H9 (cell line): ENCODE measurements around the gene CD48. TPM values are rescaled to one million over a fixed set of nuclear protein-coding genes. Genes with fewer than 3 reads are reported as not detected.

Experiments
- DNase-seq: peaks from one replicate; pipeline ENCODE4 v3.0.0-alpha.2; 2017
- H2AFZ ChIP-seq: one replicate; pipeline ENCODE4 v1.6.1; 2013; ENCODE audit warnings: mild to moderate bottlenecking, low read length, control low read depth, moderate library complexity
- H2AK5ac ChIP-seq: 2 replicates; pipeline ENCODE4 v1.6.1; 2013; ENCODE audit warnings: low read length, control low read depth, mixed read lengths; ENCODE audit not compliant: insufficient read length
- H2BK120ac ChIP-seq: one replicate; pipeline ENCODE4 v1.6.1; 2013; ENCODE audit warnings: low read depth, mild to moderate bottlenecking, low read length, control low read depth, inconsistent platforms; ENCODE audit not compliant: poor library complexity, severe bottlenecking
- H2BK12ac ChIP-seq: 2 replicates; pipeline ENCODE4 v1.6.1; 2013; ENCODE audit warnings: low read length, control low read depth, mixed read lengths, low read depth; ENCODE audit not compliant: insufficient read length
- H2BK15ac ChIP-seq: 2 replicates; pipeline ENCODE4 v1.6.1; 2013; ENCODE audit warnings: low read depth, low read length, control low read depth
- H2BK20ac ChIP-seq: one replicate; pipeline ENCODE4 v1.6.1; 2013; ENCODE audit warnings: low read depth, mild to moderate bottlenecking, low read length, control low read depth, inconsistent platforms; ENCODE audit not compliant: poor library complexity, severe bottlenecking
- H2BK5ac ChIP-seq: 2 replicates; pipeline ENCODE4 v1.6.1; 2013; ENCODE audit warnings: low read length, control low read depth, mixed read lengths; ENCODE audit not compliant: insufficient read length
- H3K14ac ChIP-seq: 2 replicates; pipeline ENCODE4 v1.6.1; 2013; ENCODE audit warnings: low read length, control low read depth; ENCODE audit not compliant: insufficient read depth
- H3K18ac ChIP-seq: 2 replicates; pipeline ENCODE4 v1.6.1; 2013; ENCODE audit warnings: low read depth, mild to moderate bottlenecking, mixed read lengths, low read length, control low read depth; ENCODE audit not compliant: insufficient read length
- H3K23ac ChIP-seq: 2 replicates; pipeline ENCODE4 v1.6.1; 2013; ENCODE audit warnings: low read length, control low read depth, mixed read lengths, low read depth; ENCODE audit not compliant: insufficient read length
- H3K23me2 ChIP-seq: 2 replicates; pipeline ENCODE4 v1.6.1; 2013; ENCODE audit warnings: low read depth, mild to moderate bottlenecking, mixed read lengths, low read length, control low read depth; ENCODE audit not compliant: insufficient read length, poor library complexity, severe bottlenecking
- H3K27ac ChIP-seq: 2 replicates; pipeline ENCODE4 v1.5.1; 2013; ENCODE audit warnings: low read length, control low read depth, mixed read lengths, low read depth; ENCODE audit not compliant: insufficient read length
- H3K27me3 ChIP-seq: 2 replicates; pipeline ENCODE4 v1.6.1; 2013; ENCODE audit warnings: low read length, control low read depth, inconsistent platforms; ENCODE audit not compliant: insufficient read depth
- H3K4ac ChIP-seq: 2 replicates; pipeline ENCODE4 v1.6.1; 2013; ENCODE audit warnings: low read depth, mild to moderate bottlenecking, control low read depth, inconsistent platforms, low read length, moderate library complexity
- H3K4me1 ChIP-seq: 2 replicates; pipeline ENCODE4 v1.6.1; 2013; ENCODE audit warnings: low read length, control low read depth, inconsistent platforms; ENCODE audit not compliant: insufficient read depth
- H3K4me2 ChIP-seq: 2 replicates; pipeline ENCODE4 v1.6.1; 2013; ENCODE audit warnings: low read length, control low read depth, mixed read lengths; ENCODE audit not compliant: insufficient read length, insufficient read depth
- H3K56ac ChIP-seq: 2 replicates; pipeline ENCODE4 v1.6.1; 2013; ENCODE audit warnings: low read depth, mild to moderate bottlenecking, mixed read lengths, low read length, control low read depth; ENCODE audit not compliant: insufficient read length
- H3K79me1 ChIP-seq: 2 replicates; pipeline ENCODE4 v1.6.1; 2013; ENCODE audit warnings: low read depth, mild to moderate bottlenecking, moderate library complexity, low read length, control low read depth, inconsistent platforms; ENCODE audit not compliant: insufficient read depth, poor library complexity, severe bottlenecking
- H3K79me2 ChIP-seq: 2 replicates; pipeline ENCODE4 v1.6.1; 2013; ENCODE audit warnings: low read length, control low read depth, inconsistent platforms; ENCODE audit not compliant: insufficient read depth
- H3K9ac ChIP-seq: 2 replicates; pipeline ENCODE4 v1.6.1; 2013; ENCODE audit warnings: low read length, control low read depth, mixed read lengths; ENCODE audit not compliant: insufficient read length; ENCODE audit errors: extremely low read depth
- H3K9me3 ChIP-seq: one replicate; pipeline ENCODE4 v1.6.1; 2013; ENCODE audit warnings: low read depth, low read length, inconsistent platforms; ENCODE audit not compliant: control insufficient read depth
- H3T11ph ChIP-seq: one replicate; pipeline ENCODE4 v1.6.1; 2013; ENCODE audit warnings: mild to moderate bottlenecking, low read length, control low read depth, inconsistent platforms
- H4K20me1 ChIP-seq: one replicate; pipeline ENCODE4 v1.6.1; 2013; ENCODE audit not compliant: control insufficient read depth, insufficient read length, insufficient read depth
- H4K5ac ChIP-seq: 2 replicates; pipeline ENCODE4 v1.6.1; 2013; ENCODE audit warnings: low read depth, mild to moderate bottlenecking, mixed read lengths, low read length, control low read depth; ENCODE audit not compliant: insufficient read length
- H4K8ac ChIP-seq: replicated peaks from 2 replicates; pipeline ENCODE4 v1.6.1; 2013; ENCODE audit warnings: low read length, control low read depth, mixed read lengths, low read depth; ENCODE audit not compliant: insufficient read length
- H4K91ac ChIP-seq: 2 replicates; pipeline ENCODE4 v1.6.1; 2013; ENCODE audit warnings: low read depth, mild to moderate bottlenecking, moderate library complexity, mixed read lengths, low read length, control low read depth; ENCODE audit not compliant: insufficient read length
- H3K27ac Mint-ChIP-seq, 3 experiments: 2 replicates in 2 of 3; 3 replicates in 1 of 3; pipeline ENCODE4 v1.8.0; 2020 to 2021; ENCODE audit warnings: mixed read lengths in 3 of 3, mild to moderate bottlenecking in 1 of 3, moderate library complexity in 1 of 3
- H3K27me3 Mint-ChIP-seq: 2 replicates; pipeline ENCODE4 v1.8.0; 2021; ENCODE audit warnings: low read depth, mild to moderate bottlenecking, moderate library complexity, mixed read lengths
- H3K36me3 Mint-ChIP-seq, 3 experiments: 2 replicates in 2 of 3; 3 replicates in 1 of 3; pipeline ENCODE4 v1.8.0; 2020 to 2021; ENCODE audit warnings: low read depth in 3 of 3, mixed read lengths in 3 of 3; ENCODE audit not compliant: insufficient read depth in 1 of 3
- H3K4me1 Mint-ChIP-seq, 2 experiments: 2 replicates each; pipeline ENCODE4 v1.8.0; 2020; ENCODE audit warnings: mixed read lengths in 2 of 2
- H3K4me3 Mint-ChIP-seq, 2 experiments: 2 replicates in 1 of 2; 3 replicates in 1 of 2; pipeline ENCODE4 v1.8.0; 2020 to 2021; ENCODE audit warnings: mild to moderate bottlenecking in 2 of 2, mixed read lengths in 2 of 2, moderate library complexity in 1 of 2
- H3K9me3 Mint-ChIP-seq, 2 experiments: 2 replicates in 1 of 2; 3 replicates in 1 of 2; pipeline ENCODE4 v1.8.0; 2020; ENCODE audit warnings: mild to moderate bottlenecking in 2 of 2, mixed read lengths in 2 of 2, moderate library complexity in 1 of 2
- CTCF ChIP-seq: fragments of 200-600 bp; sonication (generic); conservative IDR thresholded peaks from 3 replicates; pipeline ENCODE4 v1.8.0; 2021; ENCODE audit warnings: antibody characterized with exemption, mild to moderate bottlenecking
- WGBS: extraction: QIAGEN DNeasy Blood & Tissue Kit; methylation state at CpG from one replicate; pipeline ENCODE4 v1.1.7; 2013; ENCODE audit warnings: missing lambda C conversion rate, low lambda C conversion rate, mixed read lengths; ENCODE audit not compliant: insufficient read length; ENCODE audit errors: extremely low coverage; 5-methylcytosine and 5-hydroxymethylcytosine counted together
- total RNA-seq: library from RNA; stranded (reverse); gene quantifications from 2 replicates; pipeline ENCODE4 v1.2.1, GENCODE V29; 2021

The CD48 gene
- total RNA-seq, 1 experiment from 2014 or later: not detected

- Histone ChIP-seq H3K18ac (no peak overlapping the region), H2AK5ac (no peak overlapping the region), H2BK20ac (no peak overlapping the region), H4K91ac (no peak overlapping the region), H3K4me1 (no peaks in the 10 kb centered on the region; the same call in 1 of the 2 replicates), H3K4me2 (no peak overlapping the region), H4K20me1 (no peaks in the 10 kb centered on the region), H3K4ac (no peak overlapping the region), H2BK120ac (no peak overlapping the region), H3K27me3 (no peaks in the 10 kb centered on the region; the same call in 1 of the 2 replicates), H3K23ac (no peak overlapping the region), H3K9me3 (no peaks in the 10 kb centered on the region), H3K56ac (no peak overlapping the region), H3K9ac (no peak overlapping the region), H2AFZ (no peak overlapping the region), H2BK15ac (no peak overlapping the region), H3T11ph (no peak overlapping the region), H3K14ac (no peak overlapping the region), H3K79me1 (no peaks in the 10 kb centered on the region), H3K79me2 (no peaks in the 10 kb centered on the region), H3K23me2 (no peaks in the 10 kb centered on the region), H3K27ac (no peak overlapping the region), H2BK5ac (no peak overlapping the region), H4K8ac (no peak overlapping the region), H2BK12ac (no peak overlapping the region), H4K5ac (no peak overlapping the region)
- no peak for DNase-seq
- Mint-ChIP-seq H3K9me3 (no peaks in the 10 kb centered on the region; a peak in 1 of 5 replicates), H3K36me3 (no peaks in the 10 kb centered on the region; a peak in 1 of 7 replicates), H3K27ac (no peak overlapping the region), H3K27me3 (peaks cover 1% of the 10 kb centered on the region; the same call in 1 of the 2 replicates), H3K4me3 (no peak overlapping the region), H3K4me1 (peaks cover 18% of the 10 kb centered on the region in 2 experiments)
- no CpG with 5 or more reads among the region's 2 CpGs for WGBS
- no peak for TF ChIP-seq CTCF
These were observed 78.2 kb downstream of the CD48 start for GRCh38 chr1:160633330-160633903.
